ENCODE measurements around the gene TMEM135.

The TMEM135 gene

DNA sequence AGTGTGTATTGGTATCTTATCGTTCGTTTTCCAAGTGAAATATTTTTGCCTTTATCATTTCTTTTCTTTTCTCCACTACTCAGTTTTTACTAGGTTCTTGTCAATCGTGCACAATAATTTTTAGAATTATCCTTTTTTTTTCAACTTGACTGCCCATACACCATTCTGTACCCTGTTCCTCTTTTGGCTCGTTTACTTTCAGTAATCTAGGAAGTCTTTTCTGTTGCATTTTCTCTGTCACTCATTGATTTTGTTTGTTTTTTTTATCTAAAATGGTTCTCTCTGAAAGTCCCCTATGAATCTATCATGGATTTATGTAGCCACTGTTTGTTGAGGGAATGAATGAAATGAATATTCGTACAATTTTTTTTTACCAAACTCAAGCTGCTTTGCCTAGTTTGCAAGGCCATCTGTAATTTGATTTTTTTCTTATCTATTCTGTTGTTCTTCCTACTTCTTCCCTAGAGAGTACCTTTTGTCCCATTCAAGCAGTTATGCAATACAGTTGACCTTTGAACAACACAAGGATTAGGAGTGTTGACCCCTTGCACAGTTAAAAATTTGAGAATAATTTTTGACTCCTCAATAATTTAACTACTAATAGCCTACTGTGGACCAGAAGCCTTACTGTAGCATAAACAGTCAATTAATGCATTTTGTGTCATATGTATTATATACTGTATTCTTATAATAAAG, 166.3 kb downstream of the TMEM135 start:
- DNase-seq, result no peak

GRCh38 chr11:87212891-87213290, 175.2 kb downstream of the TMEM135 start:
- no peak for DNase-seq

- no peak for DNase-seq
These were observed 175.7 kb downstream of the TMEM135 start for GRCh38 chr11:87213444-87213843.

GRCh38 chr11:87215236-87215635, 177.5 kb downstream of the TMEM135 start:
- no peak for DNase-seq

DNA sequence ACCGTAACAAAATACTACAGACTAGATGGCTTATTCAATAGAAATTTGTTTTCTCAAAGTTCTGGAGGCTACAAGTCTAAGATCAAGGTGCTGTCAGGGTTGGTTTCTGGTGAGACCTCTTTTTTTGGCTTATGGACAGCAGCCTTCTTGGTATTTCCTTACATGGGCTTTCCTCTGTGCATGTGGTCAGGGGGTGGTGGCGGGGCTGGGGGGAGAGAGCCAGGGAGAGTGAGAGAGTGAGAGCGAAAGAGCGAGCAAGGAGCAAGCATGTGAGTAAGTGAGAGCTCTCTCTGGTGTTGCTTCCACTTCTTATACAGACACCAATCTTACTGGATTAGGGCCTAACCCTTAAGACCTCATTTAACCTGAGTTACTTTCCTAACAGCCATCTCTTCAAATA, 181.5 kb downstream of the TMEM135 start:
- DNase-seq, result no peak

DNA sequence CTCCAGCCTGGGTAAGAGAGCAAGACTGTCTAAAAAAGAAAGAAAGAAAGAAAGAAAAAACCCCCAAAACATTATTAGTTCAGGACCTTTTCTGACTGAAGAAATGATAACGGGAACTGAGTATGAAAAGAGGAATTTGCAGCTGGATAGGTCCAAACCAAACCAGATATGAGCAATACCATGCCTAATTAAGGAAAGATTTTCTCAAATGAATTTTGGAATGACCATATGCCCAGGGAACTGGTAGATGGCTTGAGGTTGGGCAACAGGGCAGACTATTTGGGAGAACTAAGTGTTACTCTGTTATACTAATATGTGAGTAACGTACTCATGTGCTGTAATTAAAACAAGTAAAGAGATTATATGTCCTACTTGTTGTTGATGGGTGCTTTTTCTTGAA, 186.1 kb downstream of the TMEM135 start:
- no peak for DNase-seq

DNA sequence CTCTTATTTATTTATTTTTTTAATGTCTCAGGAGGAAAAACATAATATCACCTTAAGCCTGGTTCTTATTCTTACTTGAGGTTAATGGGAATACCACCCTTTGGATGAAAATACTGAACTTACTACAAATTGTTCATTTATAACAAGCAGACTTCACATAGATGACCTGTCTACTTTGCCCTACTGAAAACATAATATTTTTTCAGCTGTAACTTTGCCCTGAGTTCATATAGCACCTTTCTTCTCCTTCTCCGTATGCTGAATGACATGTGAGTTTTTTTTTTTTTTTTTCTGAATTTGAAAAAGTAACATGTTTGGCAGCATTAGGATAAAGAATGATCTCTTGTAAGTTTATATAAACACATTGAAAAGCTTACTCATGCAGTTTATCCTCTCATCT, 186.8 kb downstream of the TMEM135 start:
- no peak for DNase-seq

DNA sequence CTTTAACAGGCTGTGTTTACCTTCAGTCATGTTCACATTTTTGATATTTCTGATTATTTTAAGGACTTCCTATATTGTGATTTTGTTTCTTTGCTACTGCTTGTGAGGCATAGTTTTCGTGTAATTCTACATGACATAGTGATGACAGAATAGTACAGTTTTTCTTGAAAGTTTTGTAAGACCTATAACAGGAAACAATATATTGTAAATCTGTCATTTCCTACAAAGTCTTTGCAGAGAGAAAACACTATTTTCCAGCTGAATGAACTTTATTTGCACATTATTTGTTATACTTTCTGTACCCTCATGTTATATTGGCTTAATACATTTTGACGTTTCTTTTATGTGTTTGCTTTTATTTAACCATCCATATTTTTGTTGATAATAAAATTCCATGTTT, 191.1 kb downstream of the TMEM135 start:
- no peak for DNase-seq

GRCh38 chr11:87230995-87231394, 193.3 kb downstream of the TMEM135 start:
- no peak for DNase-seq

DNA sequence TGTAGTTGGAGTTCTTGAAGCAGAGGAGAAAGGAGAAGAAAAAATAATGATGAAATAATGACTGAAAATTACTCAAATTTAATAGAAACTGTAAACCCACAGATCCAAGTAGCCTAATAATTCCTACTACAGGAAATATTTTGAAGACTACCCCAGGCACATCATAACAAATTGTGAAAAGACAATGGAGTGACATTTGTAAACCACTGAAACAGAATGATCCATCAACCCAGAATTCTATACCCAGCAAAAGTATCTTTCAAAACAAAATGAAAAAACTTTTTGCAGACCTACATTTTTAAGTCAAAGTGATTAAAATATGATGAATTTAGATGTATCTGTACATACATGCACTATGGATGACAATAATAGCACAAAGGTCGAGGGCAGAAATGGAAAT, 194.6 kb downstream of the TMEM135 start:
- DNase-seq, result no peak

GRCh38 chr11:87235366-87235765, 197.6 kb downstream of the TMEM135 start:
- no peak for DNase-seq

DNA sequence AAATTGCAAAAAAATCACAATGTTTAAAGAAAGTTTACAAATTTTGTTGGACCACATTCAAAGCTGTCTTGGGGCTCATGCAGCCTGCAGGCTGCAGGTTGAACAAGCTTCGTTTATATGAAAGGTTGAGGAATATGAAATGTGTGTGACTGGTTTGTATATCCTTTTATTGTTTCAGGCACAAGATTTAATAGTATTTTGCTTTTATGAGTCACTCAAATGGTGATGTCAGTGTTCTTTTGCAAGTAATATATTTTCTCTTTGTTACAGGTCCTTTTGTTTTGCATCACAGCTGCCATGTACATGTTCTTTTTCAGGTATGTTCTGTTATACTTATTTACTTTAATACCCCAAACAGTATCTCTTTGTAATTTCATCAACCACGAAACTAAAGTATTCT, 198.6 kb downstream of the TMEM135 start:
- no peak for DNase-seq

DNA sequence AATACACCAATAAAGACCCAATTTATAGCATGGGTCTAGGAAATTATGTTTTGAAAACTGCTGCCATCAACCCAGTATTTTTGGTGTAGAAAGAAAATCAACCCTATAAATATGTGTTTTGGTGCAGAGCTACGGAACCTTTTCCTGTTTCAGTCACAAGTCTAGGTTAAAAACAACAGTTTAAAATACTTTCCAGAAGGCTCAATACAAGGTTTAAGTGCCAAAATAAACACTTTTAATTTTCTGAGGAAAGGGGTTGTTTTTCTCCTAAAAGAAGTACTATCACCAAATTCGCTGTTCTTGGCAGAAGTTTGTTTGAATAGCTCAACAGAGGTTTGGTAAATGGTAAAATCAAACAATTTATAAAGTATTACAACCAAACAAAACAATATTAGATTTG, 201.3 kb downstream of the TMEM135 start:
- no peak for DNase-seq

DNA sequence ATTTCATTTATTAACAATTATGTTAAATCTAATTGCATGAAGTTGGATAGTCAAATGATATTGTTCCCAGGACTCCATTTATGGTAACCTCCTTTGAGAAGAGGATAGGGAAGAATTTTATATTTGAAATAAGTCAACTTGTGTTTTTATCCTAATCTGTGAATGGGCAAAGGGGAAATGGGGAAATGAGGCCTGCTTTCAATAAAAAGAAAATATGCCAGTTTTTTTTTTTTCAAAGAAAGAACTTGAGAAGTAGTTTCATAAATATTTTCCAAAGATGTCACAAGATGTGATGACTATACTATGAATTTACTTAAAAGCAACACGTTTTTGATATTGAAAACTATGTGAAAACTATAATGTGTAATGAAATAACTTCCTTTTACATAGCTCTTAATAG, 201.8 kb downstream of the TMEM135 start:
- DNase-seq, result no peak

- DNase-seq, result no peak
These were observed 213.8 kb downstream of the TMEM135 start for GRCh38 chr11:87251560-87251959.

DNA sequence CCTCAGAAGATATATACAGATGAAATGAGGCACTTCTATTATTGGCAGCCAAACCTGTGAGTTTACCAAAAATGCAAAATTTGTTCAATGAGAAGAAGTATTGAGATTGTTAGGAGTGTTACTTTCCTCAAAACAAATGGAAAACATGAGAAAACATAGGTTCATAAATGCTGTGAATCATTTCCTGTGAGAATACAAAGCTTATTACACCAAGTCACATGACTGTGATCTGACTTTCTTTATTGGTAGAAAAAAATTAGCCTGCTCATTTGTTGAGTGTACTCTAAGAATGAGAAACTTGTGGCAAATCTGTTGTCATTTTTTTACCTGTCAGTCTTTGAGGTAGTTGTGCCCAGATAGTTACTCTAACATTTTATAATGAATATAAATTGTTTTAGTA, 215.1 kb downstream of the TMEM135 start:
- no peak for DNase-seq

- DNase-seq, result no peak
These were observed 216.8 kb downstream of the TMEM135 start for GRCh38 chr11:87254562-87254961.

- no peak for DNase-seq
These were observed 217.9 kb downstream of the TMEM135 start for GRCh38 chr11:87255589-87255988.

GRCh38 chr11:87256694-87257340, 219.1 kb downstream of the TMEM135 start:
- DNase-seq, result no peak

DNA sequence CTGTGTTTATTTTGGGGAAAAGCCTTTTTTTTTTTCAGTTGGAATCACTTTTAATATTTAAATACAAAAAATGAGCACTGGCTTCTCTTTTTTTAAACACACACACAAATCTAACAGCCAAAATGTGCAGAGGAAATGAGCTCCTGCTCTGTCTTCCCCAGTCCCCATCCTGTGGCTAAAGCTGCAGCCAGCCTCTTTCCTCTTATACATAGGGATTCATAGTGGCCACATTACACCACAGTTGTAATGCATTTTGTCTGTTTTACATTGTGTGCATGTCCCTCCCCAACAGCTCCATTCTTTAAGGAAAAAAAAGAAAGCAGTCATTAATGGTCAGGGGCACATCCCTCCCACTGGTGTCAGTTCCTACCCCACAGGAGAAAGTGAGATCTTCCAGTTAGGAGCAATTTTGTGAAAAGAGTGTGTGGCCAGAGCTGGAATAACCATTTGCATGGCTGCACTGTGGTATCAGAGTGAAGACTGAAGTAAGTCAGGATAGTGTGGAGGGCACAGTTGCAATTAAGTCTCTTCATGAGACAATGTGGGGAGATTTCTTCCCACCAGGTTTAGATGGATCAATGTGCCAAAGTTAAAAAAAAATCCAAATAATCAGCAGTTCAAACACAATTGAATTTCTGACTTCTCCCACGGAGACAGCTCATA, 220.6 kb downstream of the TMEM135 start:
- no peak for DNase-seq

GRCh38 chr11:87259736-87260135, 222.0 kb downstream of the TMEM135 start:
- no peak for DNase-seq

GRCh38 chr11:87260811-87261210, 223.1 kb downstream of the TMEM135 start:
- no peak for DNase-seq

- DNase-seq, result no peak
These were observed 225.6 kb downstream of the TMEM135 start for GRCh38 chr11:87263264-87263838.

DNA sequence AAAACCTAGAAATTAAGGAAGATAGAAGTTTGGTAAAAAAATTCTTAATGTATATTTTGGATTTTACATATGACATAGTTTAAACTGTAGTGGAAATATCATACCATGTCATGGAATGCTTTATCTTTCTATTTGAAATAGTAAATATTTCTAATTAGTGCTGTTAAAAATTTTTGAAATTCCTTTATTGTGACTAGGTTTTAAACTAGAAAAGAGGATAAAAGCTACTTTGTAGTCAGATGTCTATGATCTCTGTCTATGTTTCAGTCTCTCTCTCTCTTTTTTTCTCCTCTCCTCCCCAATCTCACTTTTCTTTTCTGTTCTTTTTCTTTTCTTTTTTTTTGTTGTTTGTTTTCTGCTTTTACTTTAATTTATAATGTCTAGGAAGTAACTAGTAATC, 226.2 kb downstream of the TMEM135 start:
- no peak for DNase-seq
